Muscle of leg (tissue), 11 donors: Measurements from ENCODE around the gene COL27A1. TPM values are rescaled to one million over a fixed set of nuclear protein-coding genes. Genes with fewer than 3 reads are reported as not detected.
A peak's percentile ranks its signal among the peaks of the same experiment; 100 is the strongest.

ENCODE experiments used
- DNase-seq: peaks from one replicate; pipeline ENCODE4 v3.0.0; 2013
- H3K27ac ChIP-seq: one replicate; pipeline ENCODE4 v1.5.1; 2013; ENCODE audit warnings: mild to moderate bottlenecking, low read length, control low read depth
- H3K27me3 ChIP-seq: one replicate; pipeline ENCODE4 v1.6.1; 2013; ENCODE audit warnings: low read length; ENCODE audit not compliant: control insufficient read depth, insufficient read depth
- H3K36me3 ChIP-seq: one replicate; pipeline ENCODE4 v1.6.1; 2013; ENCODE audit warnings: low read length; ENCODE audit not compliant: control insufficient read depth, insufficient read depth
- H3K4me1 ChIP-seq: one replicate; pipeline ENCODE4 v1.6.1; 2013; ENCODE audit warnings: low read length; ENCODE audit not compliant: control insufficient read depth, insufficient read depth
- H3K4me3 ChIP-seq: one replicate; pipeline ENCODE4 v1.5.1; 2013; ENCODE audit warnings: low read length, control low read depth
- H3K9me3 ChIP-seq: replicated peaks from 2 replicates; pipeline ENCODE4 v1.6.1; 2013; ENCODE audit warnings: low read depth, low read length; ENCODE audit not compliant: control insufficient read depth
- WGBS: methylation state at CpG from one replicate; pipeline ENCODE4 v1.1.5; 2013; ENCODE audit warnings: missing lambda C conversion rate; ENCODE audit not compliant: insufficient coverage; 5-methylcytosine and 5-hydroxymethylcytosine counted together
- polyA plus RNA-seq, 8 donors: library from polyadenylated mRNA; unstranded; fragments of 120-200 nt; gene quantifications; one replicate each; pipeline versions ENCODE4 v1.2.1 to v1.2.3, GENCODE V29; 2013; ENCODE audit warnings: inconsistent platforms in 1 of 8, low replicate concordance in 1 of 8; ENCODE audit not compliant: insufficient read length in 8 of 8, insufficient read depth in 1 of 8
- total RNA-seq: library from RNA; stranded (reverse); fragments of 120-200 nt; gene quantifications from one replicate; pipeline ENCODE4 v1.2.4, GENCODE V29; 2013

Gene COL27A1
- total and polyA plus RNA-seq, 9 donors = 22.1 to 41.3 (median 33.9) TPM

DNA sequence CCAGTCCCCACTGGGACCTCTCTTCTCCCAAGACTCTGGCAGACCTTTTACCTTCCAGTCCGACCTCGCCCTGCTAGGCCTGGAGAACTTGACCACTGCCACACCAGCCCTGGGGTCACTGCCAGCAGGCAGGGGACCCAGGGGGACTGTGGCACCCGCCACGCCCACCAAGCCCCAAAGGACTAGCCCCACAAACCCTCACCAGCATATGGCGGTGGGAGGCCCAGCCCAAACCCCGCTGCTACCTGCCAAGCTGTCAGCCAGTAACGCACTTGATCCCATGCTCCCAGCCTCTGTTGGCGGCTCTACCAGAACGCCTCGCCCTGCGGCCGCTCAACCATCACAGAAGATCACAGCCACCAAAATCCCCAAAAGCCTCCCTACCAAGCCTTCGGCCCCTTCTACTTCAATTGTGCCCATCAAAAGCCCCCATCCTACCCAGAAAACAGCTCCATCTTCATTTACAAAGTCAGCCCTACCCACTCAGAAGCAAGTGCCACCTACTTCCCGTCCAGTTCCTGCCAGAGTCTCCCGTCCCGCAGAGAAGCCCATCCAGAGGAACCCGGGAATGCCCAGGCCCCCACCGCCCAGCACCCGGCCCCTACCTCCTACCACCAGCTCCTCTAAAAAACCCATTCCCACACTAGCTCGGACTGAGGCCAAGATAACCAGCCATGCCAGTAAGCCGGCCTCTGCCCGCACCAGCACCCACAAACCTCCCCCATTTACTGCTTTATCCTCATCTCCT is 13.1 kb downstream of the COL27A1 start:
- Histone ChIP-seq H3K4me1 (peaks cover 76% of the 10 kb centered on the region), H3K36me3 (peaks cover 34% of the 10 kb centered on the region), H3K9me3 (no peaks in the 10 kb centered on the region), H3K4me3 (no peak overlapping the region), H3K27ac (peak overlapping the region; percentile 13), H3K27me3 (peaks cover 2% of the 10 kb centered on the region)
- DNase-seq = no peak
- 88% methylated on average over 22 of the region's 22 CpGs for WGBS

DNA sequence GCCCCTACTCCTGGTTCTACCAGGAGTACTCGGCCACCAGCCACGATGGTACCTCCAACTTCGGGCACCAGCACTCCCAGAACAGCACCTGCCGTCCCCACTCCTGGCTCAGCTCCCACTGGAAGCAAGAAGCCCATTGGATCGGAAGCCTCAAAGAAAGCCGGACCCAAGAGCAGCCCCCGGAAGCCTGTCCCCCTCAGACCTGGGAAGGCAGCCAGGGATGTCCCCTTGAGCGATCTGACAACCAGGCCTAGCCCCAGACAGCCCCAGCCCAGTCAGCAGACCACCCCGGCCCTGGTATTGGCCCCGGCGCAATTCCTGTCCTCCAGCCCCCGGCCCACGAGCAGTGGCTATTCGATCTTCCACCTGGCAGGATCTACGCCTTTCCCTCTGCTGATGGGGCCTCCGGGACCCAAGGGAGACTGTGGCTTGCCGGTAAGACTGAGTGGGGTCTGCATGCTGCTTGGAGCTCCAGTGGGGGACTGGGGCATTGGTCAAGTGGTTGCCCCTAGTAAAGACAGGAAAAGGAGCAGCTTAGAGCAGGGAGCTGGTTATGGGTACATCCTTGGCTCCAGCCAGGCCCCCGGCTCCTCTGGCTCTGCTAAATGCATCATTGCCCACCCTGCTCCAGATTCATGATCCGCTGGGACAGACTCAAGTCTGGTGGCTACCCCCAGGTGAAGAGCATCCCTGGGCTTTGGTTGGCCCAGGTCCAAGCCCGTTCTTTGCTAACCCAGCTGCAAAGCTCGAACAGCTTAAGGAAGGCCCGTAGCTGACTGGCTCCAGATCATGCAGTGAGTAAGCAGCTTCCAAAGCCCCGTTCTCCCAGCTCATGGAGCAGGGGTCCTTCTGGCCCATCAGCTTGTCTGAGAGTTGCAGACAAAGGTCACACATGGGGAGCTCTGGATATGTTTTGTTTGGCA is 14.0 kb downstream of the COL27A1 start:
- Histone ChIP-seq H3K4me1 (peaks cover 74% of the 10 kb centered on the region), H3K4me3 (no peak overlapping the region), H3K9me3 (no peaks in the 10 kb centered on the region), H3K27ac (peak overlapping the region; percentile 95), H3K36me3 (peaks cover 34% of the 10 kb centered on the region), H3K27me3 (peaks cover 2% of the 10 kb centered on the region)
- 31% methylated on average over 20 of the region's 23 CpGs for WGBS
- peak; percentile 92 for DNase-seq

- Histone ChIP-seq H3K36me3 (peaks cover 32% of the 10 kb centered on the region), H3K4me1 (peaks cover 81% of the 10 kb centered on the region), H3K27me3 (peaks cover 2% of the 10 kb centered on the region), H3K4me3 (no peak overlapping the region), H3K9me3 (no peaks in the 10 kb centered on the region), H3K27ac (peak overlapping the region; percentile 95)
- peak; percentile 97 for DNase-seq
- 27% methylated on average over 3 of the region's 22 CpGs for WGBS
Observed at GRCh38 chr9:114169952-114170770, 14.8 kb downstream of the COL27A1 start.

DNA sequence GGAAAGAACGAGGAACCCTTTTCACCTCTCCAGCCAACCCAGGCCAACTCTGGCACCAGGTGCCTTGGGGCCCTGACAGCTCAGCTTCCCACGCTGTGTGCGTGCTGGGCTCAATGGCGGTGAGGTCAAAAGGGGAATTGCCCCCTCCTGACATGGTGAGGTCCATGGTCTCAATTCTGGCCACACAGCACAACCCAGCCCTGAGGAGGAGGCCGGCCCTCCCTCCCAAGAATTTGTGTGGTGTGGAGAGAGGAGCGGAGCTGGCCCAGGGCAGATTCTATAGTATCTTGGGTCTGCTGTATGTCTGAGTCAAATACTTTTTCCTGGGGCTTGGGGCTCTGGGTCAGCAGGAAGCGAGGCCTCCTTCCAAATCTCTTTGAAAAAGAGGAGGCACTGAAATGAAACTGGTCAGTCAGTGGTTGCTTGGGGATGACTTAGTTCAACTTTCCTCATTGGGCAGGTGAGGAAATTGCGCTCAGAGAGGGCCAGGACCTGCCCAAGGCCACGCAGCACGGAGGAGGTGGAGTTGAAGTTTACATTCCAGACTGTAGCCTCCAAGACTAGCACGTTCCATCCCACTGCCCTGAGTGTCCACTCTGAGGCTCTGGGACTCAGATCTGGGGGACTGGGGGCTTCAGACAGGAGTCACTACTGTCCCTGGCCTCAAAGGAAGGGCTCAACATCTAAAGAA is 15.6 kb downstream of the COL27A1 start:
- H3K36me3 ChIP-seq = peaks cover 33% of the 10 kb centered on the region
- WGBS = 33% methylated on average over 6 of the region's 11 CpGs
- H3K27ac ChIP-seq = peak overlapping the region; percentile 95
- no peak overlapping the region for H3K4me3 ChIP-seq
- no peak for DNase-seq
- H3K9me3 ChIP-seq = no peaks in the 10 kb centered on the region
- peaks cover 89% of the 10 kb centered on the region for H3K4me1 ChIP-seq
- H3K27me3 ChIP-seq = peaks cover 2% of the 10 kb centered on the region

DNA sequence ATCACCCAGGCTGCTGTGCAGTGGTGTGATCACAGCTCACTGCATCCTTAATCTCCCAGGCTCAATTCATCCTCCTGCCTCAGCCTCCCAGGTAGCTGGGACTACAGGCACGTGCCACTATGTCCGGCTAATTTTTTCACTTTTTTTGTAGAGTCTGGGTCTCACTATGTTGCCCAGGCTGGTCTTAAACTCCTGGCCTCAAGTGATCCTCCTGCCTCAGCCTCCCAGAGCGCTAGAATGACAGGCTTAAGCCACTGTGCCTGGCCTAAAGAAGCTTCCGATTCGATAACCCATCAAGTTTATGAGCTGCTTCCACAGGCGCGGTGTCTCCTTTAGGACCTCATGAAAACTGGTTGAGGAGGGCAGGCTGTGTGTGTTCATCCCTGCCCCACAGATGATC is 16.2 kb downstream of the COL27A1 start:
- Histone ChIP-seq H3K27ac (peak overlapping the region; percentile 95), H3K36me3 (peaks cover 35% of the 10 kb centered on the region), H3K9me3 (no peaks in the 10 kb centered on the region), H3K4me1 (peaks cover 91% of the 10 kb centered on the region), H3K4me3 (no peak overlapping the region), H3K27me3 (peaks cover 2% of the 10 kb centered on the region)
- WGBS = 90% methylated on average over 2 of the region's 7 CpGs
- DNase-seq = no peak

DNA sequence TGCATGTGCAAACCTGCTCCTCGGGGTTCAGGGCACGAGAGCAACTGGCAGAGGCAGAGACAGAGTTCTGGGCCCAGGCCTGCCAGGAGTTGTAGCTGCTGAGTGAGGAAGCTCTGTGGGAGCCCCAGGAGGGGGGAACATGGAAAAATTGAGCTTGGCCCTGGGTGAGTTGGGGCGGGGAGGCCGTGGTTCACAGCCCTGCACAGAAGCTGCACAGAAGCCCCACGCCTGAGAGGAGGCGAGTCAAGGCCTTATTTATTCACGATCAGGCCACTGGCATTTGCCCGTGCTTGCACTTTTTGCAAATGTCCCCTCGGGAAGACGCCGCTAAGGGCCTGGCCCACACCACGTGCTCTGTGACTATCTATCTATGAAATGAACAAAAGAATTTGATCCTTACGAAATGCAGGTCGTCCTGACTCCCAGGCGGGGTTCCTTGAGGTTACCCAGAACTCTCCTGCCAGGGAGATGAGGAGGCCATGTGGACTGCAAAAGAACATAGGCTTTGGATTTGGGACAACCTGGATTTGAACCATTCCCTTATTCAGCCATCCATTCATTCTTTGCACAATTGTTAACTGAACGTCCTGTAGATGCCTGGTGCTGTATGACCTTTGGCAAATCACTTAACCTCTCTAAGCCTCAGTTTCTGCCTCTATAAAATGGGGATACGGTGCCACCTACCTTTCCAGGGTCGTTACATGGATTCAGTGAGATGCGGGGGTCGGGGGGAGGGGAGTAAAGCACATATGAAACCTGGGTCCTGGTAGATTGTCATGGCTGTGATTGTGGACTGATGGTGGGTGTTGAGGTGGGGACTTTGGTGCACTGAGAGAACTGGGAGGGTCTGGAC is 17.9 kb downstream of the COL27A1 start:
- Histone ChIP-seq H3K4me3 (no peak overlapping the region), H3K27me3 (peaks cover 2% of the 10 kb centered on the region), H3K9me3 (no peaks in the 10 kb centered on the region), H3K4me1 (peaks cover 96% of the 10 kb centered on the region), H3K27ac (peak overlapping the region; percentile 74), H3K36me3 (peaks cover 30% of the 10 kb centered on the region)
- 53% methylated on average over 18 of the region's 20 CpGs for whole genome bisulfite sequencing
- peak; percentile 91 for DNase-seq

- peak overlapping the region; percentile 84 for H3K27ac ChIP-seq
- WGBS = 80% methylated on average over 2 of the region's 3 CpGs
- no peak overlapping the region for H3K4me3 ChIP-seq
- H3K27me3 ChIP-seq = peaks cover 2% of the 10 kb centered on the region
- H3K4me1 ChIP-seq = peaks cover 94% of the 10 kb centered on the region
- no peaks in the 10 kb centered on the region for H3K9me3 ChIP-seq
- H3K36me3 ChIP-seq = peaks cover 34% of the 10 kb centered on the region
- no peak for DNase-seq
Observed at GRCh38 chr9:114174557-114174875, 19.2 kb downstream of the COL27A1 start.

DNA sequence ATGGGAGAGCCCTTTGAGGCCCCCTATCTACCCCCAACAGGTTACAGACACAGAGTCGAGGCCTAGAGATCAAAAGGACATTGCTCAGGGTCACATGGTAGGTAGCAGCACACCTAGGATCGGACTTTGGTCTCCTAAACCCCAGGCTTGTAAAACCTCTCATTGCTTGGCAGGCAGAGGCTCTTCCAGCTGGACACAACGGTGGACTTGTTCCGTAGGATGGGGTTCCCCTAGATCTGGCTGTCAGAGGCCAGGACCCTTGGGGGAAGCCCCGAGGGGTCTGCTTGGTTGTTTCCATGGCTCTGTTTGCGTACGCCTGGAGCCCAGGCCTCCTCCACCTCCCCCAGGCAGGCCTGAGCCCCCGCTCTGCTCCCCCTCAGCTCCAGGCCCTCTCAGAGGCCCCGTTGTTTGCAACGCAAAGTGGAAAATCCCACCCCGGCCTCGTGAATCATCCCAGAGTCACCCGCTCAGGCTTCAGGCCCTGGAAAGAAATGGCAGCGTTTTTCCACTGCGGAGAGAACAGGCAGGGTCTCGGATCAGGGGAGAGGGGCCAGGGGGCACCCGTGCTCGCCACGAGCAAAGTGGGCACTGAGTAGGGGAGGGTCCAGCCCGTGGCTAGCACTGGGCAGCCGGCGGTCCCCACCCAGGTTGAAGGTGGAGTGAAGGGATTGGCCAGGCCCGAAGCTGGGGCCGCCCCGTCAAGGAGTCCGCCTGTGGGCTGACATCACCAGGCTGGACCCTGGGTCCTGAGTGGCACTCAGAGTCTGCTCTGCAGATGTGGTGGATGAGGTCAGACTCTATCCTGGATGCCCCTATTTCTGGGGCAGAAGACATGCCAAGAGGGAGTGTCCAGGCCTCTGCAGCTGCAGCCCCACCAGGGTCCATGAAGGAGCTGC is 19.8 kb downstream of the COL27A1 start:
- peak; percentile 92 for DNase-seq
- H3K27me3 ChIP-seq = peaks cover 2% of the 10 kb centered on the region
- H3K4me3 ChIP-seq = no peak overlapping the region
- H3K27ac ChIP-seq = peak overlapping the region; percentile 84
- H3K9me3 ChIP-seq = no peaks in the 10 kb centered on the region
- peaks cover 33% of the 10 kb centered on the region for H3K36me3 ChIP-seq
- WGBS = 35% methylated on average over 21 of the region's 26 CpGs
- H3K4me1 ChIP-seq = peaks cover 92% of the 10 kb centered on the region
